HepG2 (cell line): Measurements from ENCODE around the gene CACNB4.

Experiments used
- ERF ChIP-seq: IDR thresholded peaks from 2 replicates; pipeline ENCODE4 v1.6.1; 2018; ENCODE audit warnings: missing biosample characterization, missing genetic modification reagents
- FOSL1 ChIP-seq: sonication (generic); formaldehyde crosslinking; IDR thresholded peaks from 2 replicates; pipeline ENCODE4 v1.9.0; 2021; ENCODE audit warnings: missing genetic modification reagents, borderline replicate concordance
- HOXA9 ChIP-seq: sonication (generic); formaldehyde crosslinking; IDR thresholded peaks from 2 replicates; pipeline ENCODE4 v1.8.1; 2022; ENCODE audit warnings: missing genetic modification reagents, mild to moderate bottlenecking, moderate library complexity, borderline replicate concordance
- MAX ChIP-seq: IDR thresholded peaks from 2 replicates; pipeline ENCODE4 v1.6.1; 2012; ENCODE audit warnings: inconsistent platforms
- NFE2L1 ChIP-seq: sonication (generic); formaldehyde crosslinking; IDR thresholded peaks from 2 replicates; pipeline ENCODE4 v1.4.0; 2020; ENCODE audit warnings: missing genetic modification reagents, mild to moderate bottlenecking, borderline replicate concordance
- NFIC ChIP-seq: IDR thresholded peaks from 2 replicates; pipeline ENCODE4 v1.6.1; 2012; ENCODE audit warnings: mild to moderate bottlenecking, low read length, inconsistent platforms
- PHB2 ChIP-seq: fragments of 450-650 bp; IDR thresholded peaks from 2 replicates; pipeline ENCODE4 v1.6.1; 2018; ENCODE audit not compliant: partially characterized antibody
- ZNF335 ChIP-seq: sonication (generic); formaldehyde crosslinking; IDR thresholded peaks from 2 replicates; pipeline ENCODE4 v1.4.0; 2020; ENCODE audit warnings: missing genetic modification reagents
- ZNF512 ChIP-seq: sonication (generic); formaldehyde crosslinking; IDR thresholded peaks from 2 replicates; pipeline ENCODE4 v1.4.0; 2020; ENCODE audit warnings: mild to moderate bottlenecking, missing genetic modification reagents
- ZSCAN21 ChIP-seq: sonication (generic); formaldehyde crosslinking; IDR thresholded peaks from 2 replicates; pipeline ENCODE4 v1.8.0; 2022; ENCODE audit warnings: mild to moderate bottlenecking, missing genetic modification reagents, moderate library complexity, borderline replicate concordance

- TF ChIP-seq ZNF512 (CRISPR knock-in tag) (no peak), ERF (CRISPR knock-in tag) (no peak), NFIC (no peak), ZSCAN21 (CRISPR knock-in tag) (no peak), MAX (no peak), ZNF335 (CRISPR knock-in tag) (no peak), FOSL1 (CRISPR knock-in tag) (no peak), NFE2L1 (CRISPR knock-in tag) (no peak), PHB2 (no peak), HOXA9 (no peak)
These were observed 238.6 kb downstream of the CACNB4 start for GRCh38 chr2:151860210-151860609.
